DND-41 (cell line): ENCODE results near the gene KSR2.

Source experiments
- ATAC-seq: fragments of 200-7000 bp; cut with Tn5 transposase; 3 replicates; pipeline ENCODE4 v1.9.1; 2021; ENCODE audit warnings: low read depth; ENCODE audit not compliant: insufficient read depth
- DNase-seq: peaks from one replicate; pipeline ENCODE4 v3.0.0-alpha.2; 2020
- H2AFZ ChIP-seq: 2 replicates; pipeline ENCODE4 v1.6.0; 2012; ENCODE audit warnings: low read depth, low read length
- H3K27ac ChIP-seq: 2 replicates; pipeline ENCODE4 v1.5.1; 2012; ENCODE audit warnings: low read length, inconsistent platforms
- H3K27me3 ChIP-seq: fragments of 200-600 bp; sonication (generic); 2 replicates; pipeline ENCODE4 v1.6.0; 2012; ENCODE audit warnings: low read length, mild to moderate bottlenecking, inconsistent platforms; ENCODE audit not compliant: insufficient read depth, poor library complexity
- H3K36me3 ChIP-seq: 2 replicates; pipeline ENCODE4 v1.5.1; 2012; ENCODE audit warnings: low read length, inconsistent platforms; ENCODE audit not compliant: insufficient read depth
- H3K4me1 ChIP-seq: 2 replicates; pipeline ENCODE4 v1.5.1; 2012; ENCODE audit warnings: mild to moderate bottlenecking, low read length; ENCODE audit not compliant: insufficient read depth
- H3K4me2 ChIP-seq: 2 replicates; pipeline ENCODE4 v1.6.0; 2012; ENCODE audit warnings: mild to moderate bottlenecking, moderate library complexity, low read length, inconsistent platforms; ENCODE audit not compliant: insufficient read depth
- H3K4me3 ChIP-seq, 2 experiments: fragments of 200-600 bp in 1 of 2; shearing (Covaris generic) in 1 of 2; 2 replicates each; pipeline ENCODE4 v1.5.1; 2012 to 2016; ENCODE audit warnings: inconsistent platforms in 2 of 2, low read length in 2 of 2, mild to moderate bottlenecking in 2 of 2, low read depth in 1 of 2, moderate library complexity in 1 of 2
- H3K79me2 ChIP-seq: 2 replicates; pipeline ENCODE4 v1.6.0; 2012; ENCODE audit warnings: low read length, inconsistent platforms; ENCODE audit not compliant: insufficient read depth
- H3K9ac ChIP-seq: 2 replicates; pipeline ENCODE4 v1.6.0; 2012; ENCODE audit warnings: low read depth, mild to moderate bottlenecking, inconsistent platforms, low read length, moderate library complexity
- H3K9me3 ChIP-seq: 2 replicates; pipeline ENCODE4 v1.5.1; 2012; ENCODE audit warnings: low read length, moderate library complexity, mild to moderate bottlenecking, inconsistent platforms; ENCODE audit not compliant: insufficient read depth, severe bottlenecking
- H4K20me1 ChIP-seq: 2 replicates; pipeline ENCODE4 v1.6.0; 2012; ENCODE audit warnings: low read length; ENCODE audit not compliant: insufficient read depth
- EZH2 ChIP-seq: IDR thresholded peaks from 3 replicates; pipeline ENCODE4 v1.6.1; 2012; ENCODE audit warnings: borderline replicate concordance, low read depth, mild to moderate bottlenecking, moderate library complexity, low read length, inconsistent platforms; ENCODE audit not compliant: severe bottlenecking
- TF ChIP-seq, protein P1 (sequence below): IDR thresholded peaks from 2 replicates; pipeline ENCODE4 v1.5.1; 2012; ENCODE audit warnings: borderline replicate concordance, low read length, moderate library complexity, mild to moderate bottlenecking; ENCODE audit not compliant: poor library complexity, severe bottlenecking; ENCODE audit errors: extremely low read depth

The KSR2 gene

DNA sequence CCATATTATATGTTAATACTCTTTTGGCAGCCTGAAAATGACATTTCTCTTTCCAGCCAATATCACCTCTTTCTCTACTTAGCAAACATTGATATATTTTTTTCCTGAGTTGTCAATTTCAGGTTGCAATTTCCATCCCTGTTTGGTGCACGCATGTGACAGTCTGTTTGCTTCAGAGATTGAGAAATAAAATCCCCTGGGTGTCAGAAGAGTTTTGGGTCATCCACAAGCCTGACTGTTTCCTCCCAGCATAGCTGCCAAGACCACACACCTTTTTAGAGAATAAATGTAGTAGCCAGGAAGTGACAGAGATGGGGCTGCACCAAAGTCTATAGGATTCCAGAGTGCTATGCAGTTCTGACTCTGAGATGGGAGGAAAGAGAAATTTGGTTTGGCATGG is 462.5 kb downstream of the KSR2 start:
- peaks cover 18% of the 10 kb centered on the region for H3K27me3 ChIP-seq
- DNase-seq (no peak), ATAC-seq (no peak)
- H3K9ac ChIP-seq: no peak overlapping the region
- no peak overlapping the region for H3K27ac ChIP-seq
- no peak overlapping the region for H3K4me3 ChIP-seq
- TF ChIP-seq, protein P1, sequence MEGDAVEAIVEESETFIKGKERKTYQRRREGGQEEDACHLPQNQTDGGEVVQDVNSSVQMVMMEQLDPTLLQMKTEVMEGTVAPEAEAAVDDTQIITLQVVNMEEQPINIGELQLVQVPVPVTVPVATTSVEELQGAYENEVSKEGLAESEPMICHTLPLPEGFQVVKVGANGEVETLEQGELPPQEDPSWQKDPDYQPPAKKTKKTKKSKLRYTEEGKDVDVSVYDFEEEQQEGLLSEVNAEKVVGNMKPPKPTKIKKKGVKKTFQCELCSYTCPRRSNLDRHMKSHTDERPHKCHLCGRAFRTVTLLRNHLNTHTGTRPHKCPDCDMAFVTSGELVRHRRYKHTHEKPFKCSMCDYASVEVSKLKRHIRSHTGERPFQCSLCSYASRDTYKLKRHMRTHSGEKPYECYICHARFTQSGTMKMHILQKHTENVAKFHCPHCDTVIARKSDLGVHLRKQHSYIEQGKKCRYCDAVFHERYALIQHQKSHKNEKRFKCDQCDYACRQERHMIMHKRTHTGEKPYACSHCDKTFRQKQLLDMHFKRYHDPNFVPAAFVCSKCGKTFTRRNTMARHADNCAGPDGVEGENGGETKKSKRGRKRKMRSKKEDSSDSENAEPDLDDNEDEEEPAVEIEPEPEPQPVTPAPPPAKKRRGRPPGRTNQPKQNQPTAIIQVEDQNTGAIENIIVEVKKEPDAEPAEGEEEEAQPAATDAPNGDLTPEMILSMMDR: no peak
- no peaks in the 10 kb centered on the region for H4K20me1 ChIP-seq
- H3K9me3 ChIP-seq: no peaks in the 10 kb centered on the region
- H3K36me3 ChIP-seq: no peaks in the 10 kb centered on the region
- H2AFZ ChIP-seq: no peak overlapping the region
- H3K4me1 ChIP-seq: no peaks in the 10 kb centered on the region
- no peak overlapping the region for H3K4me2 ChIP-seq
- H3K79me2 ChIP-seq: no peaks in the 10 kb centered on the region

DNA sequence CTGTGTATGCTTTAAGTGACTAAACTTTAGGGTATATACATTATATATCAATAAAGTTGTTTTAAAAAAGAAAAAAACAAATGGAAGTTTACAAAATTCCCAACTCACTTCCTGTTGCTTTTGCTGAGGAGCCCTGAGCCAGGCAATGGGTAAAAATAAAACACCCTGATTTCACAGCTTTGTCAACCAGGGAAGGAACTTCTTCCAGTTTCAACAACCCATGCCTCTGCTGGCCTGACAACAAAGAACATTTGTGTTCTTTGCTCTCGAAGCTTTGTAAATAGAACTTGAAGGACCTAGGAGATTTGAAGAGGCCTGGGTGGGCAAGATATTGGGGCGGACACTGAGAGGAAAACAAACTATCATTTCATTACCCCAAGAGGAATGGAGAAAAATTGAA is 466.2 kb downstream of the KSR2 start:
- H3K79me2 ChIP-seq: no peaks in the 10 kb centered on the region
- no peak overlapping the region for H3K9ac ChIP-seq
- no peak overlapping the region for H3K27ac ChIP-seq
- H3K4me3 ChIP-seq: no peak overlapping the region
- TF ChIP-seq, protein P1: no peak
- no peak for TF ChIP-seq EZH2
- H3K27me3 ChIP-seq: peaks cover 26% of the 10 kb centered on the region
- no peaks in the 10 kb centered on the region for H3K36me3 ChIP-seq
- ATAC-seq: no peak
- no peak for DNase-seq
- no peaks in the 10 kb centered on the region for H3K9me3 ChIP-seq
- H3K4me2 ChIP-seq: no peak overlapping the region
- no peaks in the 10 kb centered on the region for H3K4me1 ChIP-seq
- H4K20me1 ChIP-seq: no peaks in the 10 kb centered on the region
- H2AFZ ChIP-seq: no peak overlapping the region

DNA sequence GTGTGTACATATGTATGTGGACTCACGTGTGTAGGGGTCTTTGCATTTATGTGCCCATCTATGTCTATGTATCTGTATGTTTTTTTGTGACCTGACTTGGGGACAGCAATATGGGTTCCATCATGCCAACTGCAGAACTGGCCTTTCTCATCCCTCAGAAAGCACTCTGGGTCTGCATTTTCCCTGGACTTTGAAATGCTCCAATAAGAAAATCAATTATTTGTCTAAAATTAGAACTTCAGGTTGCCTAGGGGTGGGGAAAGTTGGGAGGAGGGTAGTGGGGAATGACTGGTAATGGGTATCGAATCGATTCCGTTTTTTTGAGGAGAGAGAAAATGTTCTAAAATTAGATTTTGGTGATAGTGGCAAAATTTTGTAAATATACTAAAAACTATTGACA is 466.6 kb downstream of the KSR2 start:
- H3K9ac ChIP-seq: no peak overlapping the region
- H3K79me2 ChIP-seq: no peaks in the 10 kb centered on the region
- H4K20me1 ChIP-seq: no peaks in the 10 kb centered on the region
- no peaks in the 10 kb centered on the region for H3K4me1 ChIP-seq
- H3K4me3 ChIP-seq: no peak overlapping the region
- no peaks in the 10 kb centered on the region for H3K9me3 ChIP-seq
- H3K4me2 ChIP-seq: no peak overlapping the region
- no peak for TF ChIP-seq EZH2
- TF ChIP-seq, protein P1: no peak
- no peak overlapping the region for H2AFZ ChIP-seq
- ATAC-seq (no peak), DNase-seq (no peak)
- no peaks in the 10 kb centered on the region for H3K36me3 ChIP-seq
- peaks cover 26% of the 10 kb centered on the region for H3K27me3 ChIP-seq
- no peak overlapping the region for H3K27ac ChIP-seq

DNA sequence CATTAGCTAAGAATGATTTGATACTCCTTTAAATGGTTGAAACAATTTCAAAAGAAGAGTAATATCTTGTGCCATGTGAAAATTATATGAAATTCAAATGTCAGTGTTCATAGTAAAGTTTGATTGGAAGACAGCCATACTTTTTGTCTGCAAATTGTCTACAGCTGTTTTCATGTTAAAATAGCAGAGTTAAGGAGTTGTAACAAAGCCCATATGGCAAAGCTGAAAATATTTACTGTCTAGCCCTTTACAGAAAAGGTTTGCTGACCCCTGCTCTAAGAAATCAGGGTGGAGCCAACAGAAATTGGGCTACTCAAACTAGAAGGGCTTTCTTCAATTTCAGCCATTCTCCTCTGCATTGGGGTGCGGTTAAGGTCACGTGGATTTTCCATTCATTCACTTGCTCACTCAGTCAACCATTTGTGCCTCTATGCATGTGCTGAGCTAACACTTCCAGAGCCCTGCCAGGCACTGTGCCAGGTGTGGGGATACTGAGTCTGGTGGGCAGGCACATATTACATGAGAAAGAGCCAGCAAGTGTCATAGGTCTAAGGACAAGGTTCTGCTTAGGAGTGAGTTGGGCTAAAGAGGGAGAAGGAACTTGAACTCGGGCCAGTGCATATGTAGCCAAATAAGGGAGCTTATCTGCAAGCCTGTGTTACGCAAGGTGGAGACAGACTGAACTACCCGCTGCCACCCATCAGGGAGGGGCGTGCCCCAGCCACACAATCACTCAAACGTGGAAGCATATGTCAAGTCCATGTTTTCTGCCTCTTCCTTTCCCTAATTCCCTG is 467.5 kb downstream of the KSR2 start:
- no peak overlapping the region for H3K4me2 ChIP-seq
- no peaks in the 10 kb centered on the region for H3K4me1 ChIP-seq
- DNase-seq (no peak), ATAC-seq (no peak)
- H3K36me3 ChIP-seq: no peaks in the 10 kb centered on the region
- peaks cover 26% of the 10 kb centered on the region for H3K27me3 ChIP-seq
- H3K4me3 ChIP-seq: no peak overlapping the region
- H2AFZ ChIP-seq: no peak overlapping the region
- H3K9me3 ChIP-seq: no peaks in the 10 kb centered on the region
- no peak overlapping the region for H3K27ac ChIP-seq
- no peak overlapping the region for H3K9ac ChIP-seq
- TF ChIP-seq EZH2: no peak
- TF ChIP-seq, protein P1: no peak
- no peaks in the 10 kb centered on the region for H3K79me2 ChIP-seq
- no peaks in the 10 kb centered on the region for H4K20me1 ChIP-seq
